ENCODE data around the gene CLECL1.

DNA sequence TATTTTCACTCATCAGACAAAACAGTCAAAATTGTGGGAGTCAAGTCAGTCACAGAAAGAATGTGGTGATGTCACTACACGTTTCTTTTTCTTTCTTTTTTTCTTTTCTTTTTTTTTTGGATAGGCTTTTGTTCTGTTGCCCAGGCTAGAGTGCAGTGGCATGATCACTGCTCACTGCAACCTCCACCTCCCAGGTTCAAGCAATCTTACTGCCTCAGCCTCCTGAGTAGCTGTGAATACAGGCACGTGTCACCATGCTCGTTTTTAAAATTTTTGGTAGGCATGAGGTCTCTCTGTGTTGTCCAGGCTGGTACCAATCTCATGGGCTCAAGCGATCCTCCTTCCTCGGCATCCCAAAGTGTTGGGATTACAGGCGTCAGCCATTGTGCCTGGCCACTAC lies 2.3 kb downstream of the CLECL1 start:
- TF ChIP-seq CTCF (IDR thresholded peaks at IDR 0.05) = no peak
- no peak for TF ChIP-seq POLR2A (IDR thresholded peaks at IDR 0.05; ENCODE audit: low read depth)
- TF ChIP-seq EP300 (IDR thresholded peaks at IDR 0.05) = no peak
- TF ChIP-seq POLR2AphosphoS5 (IDR thresholded peaks at IDR 0.05) = no peak
